22Rv1 (cell line): ENCODE data around the gene PRKCE.

Experiments
- H3K27ac ChIP-seq: fragments of 450-650 bp; 2 replicates; pipeline ENCODE4 v1.5.1; 2017
- CTCF ChIP-seq: fragments of 450-650 bp; IDR thresholded peaks from 2 replicates; pipeline ENCODE4 v1.5.1; 2017; ENCODE audit warnings: mild to moderate bottlenecking
- ZFX ChIP-seq: fragments of 450-650 bp; IDR thresholded peaks from 2 replicates; pipeline ENCODE4 v1.6.1; 2017; ENCODE audit warnings: antibody characterized with exemption, borderline replicate concordance

The PRKCE gene

GRCh38 chr2:45957533-45958227, 306.2 kb downstream of the PRKCE start:
- TF ChIP-seq CTCF (no peak), ZFX (no peak)
- no peak overlapping the region for H3K27ac ChIP-seq

GRCh38 chr2:45960057-45960863, 308.8 kb downstream of the PRKCE start:
- TF ChIP-seq CTCF (no peak), ZFX (no peak)
- no peak overlapping the region for H3K27ac ChIP-seq

GRCh38 chr2:45962177-45962921, 310.9 kb downstream of the PRKCE start:
- H3K27ac ChIP-seq: no peak overlapping the region
- TF ChIP-seq ZFX: no peak
- TF ChIP-seq CTCF: no peak

- H3K27ac ChIP-seq: no peak overlapping the region
- TF ChIP-seq CTCF (no peak), ZFX (no peak)
Measured at GRCh38 chr2:45963816-45964215, 312.3 kb downstream of the PRKCE start.

GRCh38 chr2:45964223-45964841, 312.9 kb downstream of the PRKCE start:
- H3K27ac ChIP-seq: no peak overlapping the region

GRCh38 chr2:45964906-45965305, 313.4 kb downstream of the PRKCE start:
- H3K27ac ChIP-seq: no peak overlapping the region
- TF ChIP-seq ZFX: no peak
- no peak for TF ChIP-seq CTCF

More at GRCh38 chr2:45964223-45964841, 312.9 kb downstream of the PRKCE start:
- TF ChIP-seq CTCF: no peak
